Posterior cingulate gyrus (tissue), 11 donors: Measurements from ENCODE around the gene ANKRD55.
"Not testable (repeated sequence)": the region's sequence is repeated elsewhere in the genome, so short reads cannot be mapped to it uniquely, and the experiment has no call there.

Source experiments
- DNase-seq, 10 donors: peaks; one replicate each; pipeline versions ENCODE4 v3.0.0 to v3.0.0-alpha.2; 2020 to 2021; ENCODE audit warnings: mixed read lengths in 3 of 10
- intact Hi-C: fragments of 100-400 bp; cut with DNase I; formaldehyde crosslinking; loops from one replicate; pipeline ENCODE4 v1.15.1; 2023

Gene ANKRD55

DNA sequence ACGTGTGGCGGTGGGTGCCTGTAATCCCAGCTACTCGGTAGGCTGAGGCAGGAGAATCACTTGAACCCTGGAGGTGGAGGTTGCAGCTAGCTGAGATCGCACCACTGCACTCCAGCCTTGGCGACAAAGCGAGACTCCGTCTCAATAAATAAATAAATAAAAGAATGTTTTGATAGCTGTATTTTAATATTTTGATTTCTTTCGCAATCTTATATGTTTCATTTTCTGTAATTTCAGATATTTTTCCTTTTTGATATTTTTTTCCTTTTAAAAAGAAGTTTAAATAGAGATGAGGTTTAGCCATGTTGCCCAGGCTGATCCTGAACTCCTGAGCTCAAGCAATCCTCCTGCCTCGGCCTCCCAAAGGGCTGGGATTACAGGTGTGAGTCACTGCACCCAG is 82.4 kb downstream of the ANKRD55 start:
- intact Hi-C loops, DNase-seq: not testable (repeated sequence)

DNA sequence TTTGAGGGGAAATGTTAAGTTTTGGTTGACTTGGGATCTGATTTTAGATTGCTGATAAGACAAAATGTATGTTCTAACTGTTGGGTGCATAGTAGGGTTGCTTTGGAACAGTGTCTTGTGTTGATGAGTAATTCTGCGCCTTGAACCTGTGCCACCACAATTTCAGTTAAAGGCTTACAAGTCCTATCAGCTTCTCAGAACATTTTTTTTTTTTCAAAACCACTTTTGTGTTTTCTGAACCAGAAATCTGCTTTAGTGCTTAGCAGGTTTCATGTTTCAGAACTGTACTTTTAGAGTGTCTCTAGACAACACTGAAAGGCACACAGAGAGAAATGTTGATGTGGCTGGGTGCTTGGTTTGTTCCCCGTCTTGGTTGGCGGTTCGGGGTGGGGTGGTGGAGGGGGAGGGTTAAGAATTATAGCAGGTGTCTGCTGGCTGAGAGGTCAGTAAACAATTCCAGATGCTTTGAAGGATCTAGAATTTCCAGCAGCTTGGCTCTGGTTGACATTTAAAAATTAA is 84.6 kb downstream of the ANKRD55 start:
- intact Hi-C loops = no loop called here
- no peak for DNase-seq

DNA sequence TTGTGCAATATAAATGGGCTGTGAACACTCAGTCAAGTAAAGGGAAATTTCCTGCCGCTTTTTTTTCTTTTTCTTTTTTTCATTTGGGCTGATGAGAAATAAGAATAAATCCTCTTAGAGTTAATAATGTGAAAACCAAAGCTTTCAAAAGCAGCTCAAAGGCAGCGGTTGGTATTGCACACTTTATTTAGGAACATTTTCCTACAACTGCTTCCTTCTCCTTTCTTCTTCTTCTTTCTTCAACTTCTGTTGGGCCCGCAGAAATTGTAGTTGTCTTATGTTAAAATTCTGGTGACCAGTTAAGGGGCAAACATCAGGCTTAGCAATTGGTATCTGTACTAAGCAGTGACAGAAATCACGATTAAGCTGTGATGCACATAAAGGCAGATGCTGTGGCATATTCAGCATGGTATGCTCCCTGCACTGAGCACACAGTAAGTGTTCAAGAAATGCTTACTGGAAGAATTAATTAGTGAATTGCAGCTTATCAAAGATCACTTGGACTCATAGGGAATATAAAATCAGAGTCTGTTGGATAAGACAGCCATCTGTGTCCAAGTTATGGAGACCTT is 85.4 kb downstream of the ANKRD55 start:
- intact Hi-C loops = no loop called here
- DNase-seq = no peak

DNA sequence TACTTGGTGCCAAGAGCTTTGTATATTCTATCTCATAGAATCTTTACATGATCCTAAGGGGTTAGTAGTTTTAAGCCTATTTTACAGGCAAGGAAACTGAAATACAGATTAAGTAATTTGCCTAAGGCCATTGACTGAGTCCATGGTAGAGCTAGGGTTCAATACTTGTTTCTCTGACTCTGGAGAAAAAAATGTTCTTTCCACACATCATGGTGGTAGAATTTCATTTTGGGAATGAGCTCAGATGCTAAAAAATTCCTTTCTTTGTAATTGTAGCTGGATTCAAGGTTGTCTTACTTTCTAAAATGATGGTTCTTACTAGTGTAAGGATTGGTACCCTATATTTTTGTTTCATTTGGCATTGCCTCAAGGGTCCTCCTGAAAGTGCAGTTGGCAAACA is 86.0 kb downstream of the ANKRD55 start:
- intact Hi-C loops = no loop called here

DNA sequence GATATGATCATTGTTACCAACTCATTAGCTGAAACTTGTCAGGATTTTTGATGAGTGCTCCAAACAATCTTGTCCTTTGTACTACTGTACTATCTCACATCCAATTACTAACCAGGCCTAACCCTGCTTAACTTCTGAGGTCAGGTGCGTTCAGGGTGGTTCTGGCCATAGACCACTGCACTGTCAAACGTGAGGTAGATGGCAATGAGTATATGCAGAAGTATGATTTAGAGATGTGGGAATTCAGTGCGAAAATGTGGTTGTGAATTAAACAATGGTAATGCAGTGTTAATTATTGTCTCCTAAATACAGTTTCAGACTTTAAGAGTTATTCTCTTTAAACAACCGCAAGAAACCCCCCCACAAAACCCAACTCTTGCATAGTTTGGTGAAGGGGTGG is 86.5 kb downstream of the ANKRD55 start:
- DNase-seq = no peak
- intact Hi-C loops = no loop called here

More for the DNA sequence above, 86.0 kb downstream of the ANKRD55 start:
- DNase-seq = no peak

DNA sequence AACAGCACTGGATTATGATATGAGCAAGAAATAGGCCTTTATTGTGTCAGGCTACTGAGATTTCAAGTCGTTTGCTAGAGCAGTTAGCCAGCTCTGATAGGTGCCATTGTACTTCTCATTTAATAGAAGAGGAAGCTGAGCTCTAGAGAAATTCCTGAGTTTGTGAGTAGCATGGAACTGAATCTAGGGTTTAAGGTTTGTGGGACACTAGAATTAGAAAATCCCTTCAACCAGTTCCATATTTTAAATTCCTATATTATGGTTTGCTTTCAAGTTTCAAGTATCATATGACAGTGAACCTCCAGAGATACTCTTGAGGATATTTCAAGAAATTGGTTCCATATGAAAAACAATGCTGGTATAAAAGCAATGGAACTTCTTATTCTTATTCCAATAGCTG is 87.6 kb downstream of the ANKRD55 start:
- no peak for DNase-seq
- intact Hi-C loops = no loop called here

DNA sequence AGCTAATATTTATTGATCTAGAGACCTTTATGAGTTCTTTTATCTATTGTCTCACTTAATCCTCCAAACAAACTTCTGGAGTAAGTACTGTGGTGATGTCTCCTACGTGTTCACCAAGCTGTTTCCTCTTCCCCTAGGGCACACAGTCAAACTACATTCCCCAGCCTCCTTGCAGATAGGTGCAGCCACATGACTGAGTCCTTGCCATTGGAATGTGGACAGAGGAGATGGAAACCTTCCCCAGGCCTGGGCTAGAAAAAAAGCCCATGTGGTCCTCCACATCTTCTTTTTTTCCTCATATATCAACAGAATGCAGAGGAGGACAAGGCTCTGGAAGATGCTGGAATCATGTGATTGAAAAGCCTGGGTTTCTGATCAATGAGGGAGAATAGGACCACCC is 88.0 kb downstream of the ANKRD55 start:
- no peak for DNase-seq
- intact Hi-C loops = no loop called here

DNA sequence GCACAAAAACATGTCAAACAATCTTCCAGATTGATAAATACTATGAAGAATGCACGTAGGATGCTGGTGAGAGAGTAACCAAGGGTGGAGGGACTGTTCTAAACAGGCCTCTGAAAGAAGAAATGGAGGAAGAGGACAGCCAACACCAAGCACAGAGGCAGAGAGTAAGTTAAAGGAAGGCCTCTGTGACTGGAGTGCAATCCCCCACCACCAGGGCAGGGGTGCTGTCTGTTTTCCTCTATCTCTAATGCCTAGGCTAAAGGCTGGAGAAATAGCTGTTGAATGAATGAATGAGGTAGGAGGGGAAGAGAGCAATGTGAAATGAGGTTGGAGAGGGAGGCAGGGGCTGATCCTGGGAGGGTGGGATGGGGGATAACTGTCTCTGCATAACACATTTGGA is 88.9 kb downstream of the ANKRD55 start:
- DNase-seq = no peak
- intact Hi-C loops = no loop called here

DNA sequence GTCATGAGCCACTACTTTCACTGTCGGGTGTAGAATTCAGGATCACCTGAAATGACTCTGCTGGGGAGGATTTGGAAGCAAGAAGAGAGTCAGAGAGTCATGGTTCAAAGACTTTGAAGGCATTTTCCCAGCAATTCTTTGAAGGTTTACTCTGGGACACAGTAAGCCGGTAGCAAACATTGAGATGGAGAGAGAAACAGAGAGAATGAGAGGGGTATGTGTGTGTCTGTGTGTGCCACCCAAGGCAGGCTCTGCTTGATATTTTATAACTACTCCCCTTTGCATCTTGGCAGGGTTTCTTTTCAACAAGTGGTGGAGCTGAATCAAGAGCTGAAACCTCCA is 89.8 kb downstream of the ANKRD55 start:
- intact Hi-C loops = no loop called here
- no peak for DNase-seq

DNA sequence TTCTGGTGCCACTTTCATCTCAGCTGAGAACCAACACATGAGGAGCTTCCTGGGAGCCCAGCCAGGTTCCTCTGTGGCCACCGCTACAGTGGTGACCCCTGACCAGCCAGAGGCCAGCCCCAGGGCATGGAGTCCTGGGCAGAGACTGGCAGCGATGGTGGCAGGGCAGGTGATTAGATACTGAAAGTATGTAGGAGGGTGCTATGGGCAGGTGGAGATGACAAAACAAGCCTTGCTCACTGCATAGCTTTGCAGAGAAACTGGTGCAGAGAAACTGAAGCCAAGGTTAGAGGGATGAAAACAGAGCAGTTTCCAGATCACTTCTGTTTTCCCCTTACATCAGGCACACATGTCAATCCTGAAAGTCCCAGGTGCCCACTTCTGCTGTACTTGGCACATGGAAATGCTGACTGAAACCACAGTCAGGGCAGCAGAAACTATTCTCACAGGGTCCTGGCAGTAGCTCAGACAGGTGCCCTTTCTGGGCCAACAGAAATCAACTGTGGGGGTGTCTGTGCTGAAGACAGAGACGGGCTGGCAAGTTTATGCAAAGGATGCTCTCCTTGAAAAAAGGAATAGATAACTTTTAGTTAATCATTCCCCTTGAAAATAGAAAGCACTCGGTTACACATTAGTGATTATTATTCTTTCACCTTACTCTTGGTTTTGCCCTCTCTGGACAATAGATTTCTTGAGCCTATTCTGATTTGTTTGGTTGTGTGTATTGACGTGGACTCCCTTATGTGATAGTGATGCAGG is 90.3 kb downstream of the ANKRD55 start:
- intact Hi-C loops = no loop called here
- no peak for DNase-seq

DNA sequence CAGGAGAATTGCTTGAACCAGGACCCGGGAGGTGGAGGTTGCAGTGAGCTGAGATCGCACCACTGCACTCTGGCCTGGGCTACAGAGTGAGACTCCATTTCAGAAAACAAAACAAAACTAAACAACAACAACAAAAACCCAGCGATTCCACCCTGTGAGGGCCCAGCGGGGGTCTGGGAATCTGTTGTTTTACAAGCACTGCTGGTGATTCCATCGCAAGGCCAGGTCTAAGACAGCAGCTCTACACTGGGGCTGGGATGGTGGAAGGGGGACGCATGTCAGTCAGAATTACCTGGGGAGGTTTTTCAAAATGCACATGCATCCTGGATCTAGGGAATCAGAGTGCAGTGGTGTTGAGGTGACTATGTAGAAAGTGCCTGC is 90.9 kb downstream of the ANKRD55 start:
- intact Hi-C loops = no loop called here
- no peak for DNase-seq

DNA sequence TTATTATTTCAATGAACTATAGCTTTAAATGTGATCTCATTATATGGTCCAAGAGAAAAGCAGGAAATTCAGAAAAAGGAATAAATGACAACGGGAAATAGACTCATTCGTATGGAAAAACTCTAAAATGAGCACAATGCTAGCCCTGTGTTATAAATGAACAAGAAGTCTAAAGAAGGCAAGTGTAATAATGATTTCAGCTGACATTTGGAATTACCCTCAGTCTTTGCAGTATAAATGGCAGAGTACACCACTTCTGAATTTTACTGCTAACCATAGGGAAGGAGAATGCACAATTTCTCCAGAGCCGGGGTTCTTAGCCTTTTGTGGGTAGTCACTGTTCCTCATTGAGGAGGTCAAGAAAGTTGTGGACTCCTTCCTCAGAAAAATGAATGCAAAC is 93.1 kb downstream of the ANKRD55 start:
- intact Hi-C loops = no loop called here
- DNase-seq = no peak

DNA sequence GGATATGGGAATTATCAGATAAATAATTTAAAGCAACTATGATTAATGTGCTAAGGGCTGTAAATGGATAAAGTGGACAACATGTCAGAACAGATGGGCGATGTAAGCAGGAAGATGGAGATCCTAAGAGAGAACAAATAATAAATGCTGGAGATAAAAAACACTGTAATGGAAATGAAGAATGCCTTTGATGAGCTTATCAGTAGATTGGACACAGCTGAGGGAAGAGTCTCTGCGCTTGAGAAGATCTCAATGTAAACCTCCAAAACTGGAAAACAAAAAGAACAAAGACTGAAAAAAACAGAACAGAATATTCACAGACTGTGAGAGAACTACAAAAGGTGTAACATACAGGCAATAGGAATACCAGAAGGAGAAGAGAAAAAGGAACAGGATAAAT is 102.5 kb downstream of the ANKRD55 start:
- no peak for DNase-seq
- intact Hi-C loops = no loop called here

DNA sequence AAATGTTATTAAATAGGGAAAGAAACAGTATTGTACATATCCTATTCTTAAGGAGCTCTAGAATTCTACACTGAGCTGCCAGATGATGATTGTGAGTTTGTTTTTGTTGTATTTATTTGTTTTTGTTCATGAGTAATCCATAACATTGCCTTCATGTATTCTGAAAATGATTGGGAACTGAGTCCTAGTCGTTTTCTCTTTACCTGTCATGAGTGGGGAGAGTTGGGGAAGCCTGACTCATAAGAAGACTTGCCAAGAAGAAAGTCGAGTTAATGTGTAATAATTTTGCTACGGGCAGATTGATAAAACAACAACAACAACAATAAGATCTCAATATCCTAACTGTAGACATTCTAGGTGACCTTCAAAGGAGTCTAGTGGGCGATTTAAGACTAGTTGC is 103.8 kb downstream of the ANKRD55 start:
- intact Hi-C loops = no loop called here
- DNase-seq = no peak

DNA sequence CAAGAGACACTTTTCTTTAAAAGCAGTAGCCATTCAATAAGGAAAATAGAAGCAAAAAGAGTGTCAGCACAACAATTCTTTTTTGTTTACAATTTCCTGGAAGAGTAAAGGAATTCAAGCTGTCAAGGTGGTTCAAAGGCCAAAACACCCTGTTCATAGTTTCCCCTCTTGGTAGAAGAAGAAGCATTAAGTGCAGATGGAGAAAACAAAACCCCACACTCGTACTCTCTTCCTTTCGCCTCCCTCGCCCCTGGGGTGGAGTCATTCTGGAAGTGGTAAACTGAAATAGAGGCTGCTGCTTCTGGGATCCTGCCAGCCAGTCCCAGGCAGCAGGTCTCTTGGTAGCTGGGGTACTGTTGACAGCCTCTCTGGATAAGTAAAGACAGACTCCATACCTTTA is 105.0 kb downstream of the ANKRD55 start:
- DNase-seq = no peak
- intact Hi-C loops = no loop called here

DNA sequence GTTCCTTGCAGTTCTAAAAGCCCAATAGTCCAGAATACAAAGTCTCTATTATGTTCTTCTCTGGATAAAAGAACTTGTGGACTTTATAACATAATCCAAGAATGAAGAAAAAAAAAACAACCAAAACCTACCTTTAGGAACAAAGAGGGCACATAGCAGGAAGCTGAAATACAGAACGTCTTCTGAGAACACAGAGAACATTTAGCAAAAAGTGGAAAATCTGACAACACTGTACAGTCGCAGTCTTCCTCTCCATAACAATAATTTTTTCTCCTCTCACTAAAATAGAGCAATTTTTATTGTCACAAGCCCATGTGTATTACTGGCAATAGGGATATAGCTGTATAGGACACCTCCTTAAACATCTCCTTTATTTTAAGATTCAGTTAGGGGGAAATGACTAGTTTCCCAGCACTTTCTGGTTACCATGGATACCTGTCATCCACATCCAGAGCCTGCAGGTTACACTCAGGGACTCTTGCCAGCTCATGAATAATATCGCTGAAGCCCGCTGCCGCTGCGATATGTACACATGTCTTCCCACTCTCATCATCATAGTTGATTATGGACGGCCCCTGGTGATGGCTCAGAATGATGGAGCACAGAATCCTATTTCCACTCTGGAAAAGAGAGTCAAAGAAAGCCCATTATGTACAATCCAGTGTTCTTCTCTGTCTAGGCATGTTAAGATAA is 106.5 kb downstream of the ANKRD55 start:
- peak in 1 of 10 donors; percentile 4 for DNase-seq
- intact Hi-C loops = no loop called here

DNA sequence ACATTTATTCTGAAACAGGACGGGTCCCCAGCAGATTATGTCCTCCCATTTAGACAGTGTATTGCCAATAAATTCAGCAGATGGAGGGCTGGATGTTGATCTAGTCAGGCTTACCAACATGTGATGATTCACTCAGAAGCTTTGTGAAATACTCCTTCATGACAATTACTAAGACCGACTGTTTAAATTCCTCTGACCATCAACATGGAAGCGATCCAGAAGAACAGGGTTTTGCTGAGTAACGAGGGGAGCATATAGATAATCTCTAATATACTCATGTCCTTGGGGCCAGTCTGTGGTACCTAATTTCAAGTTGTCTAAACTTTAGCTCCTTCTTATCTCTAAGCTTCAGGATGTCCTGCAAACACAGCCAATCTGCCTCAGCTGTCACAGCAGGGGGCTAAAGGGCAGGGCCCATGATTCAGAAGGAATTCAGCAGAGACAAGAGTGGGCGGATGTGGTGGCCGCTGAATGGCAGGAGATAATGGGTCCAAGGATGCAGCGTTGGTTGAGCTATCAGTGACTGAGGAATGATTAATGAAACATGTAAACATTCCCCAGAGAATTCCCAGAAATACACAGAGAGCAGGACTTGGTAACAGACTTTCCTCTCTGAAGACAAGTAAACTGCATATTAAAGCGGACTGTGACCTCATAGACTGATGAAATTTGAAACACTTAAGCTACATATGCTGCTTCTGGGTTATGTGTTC is 109.4 kb downstream of the ANKRD55 start:
- DNase-seq = no peak

DNA sequence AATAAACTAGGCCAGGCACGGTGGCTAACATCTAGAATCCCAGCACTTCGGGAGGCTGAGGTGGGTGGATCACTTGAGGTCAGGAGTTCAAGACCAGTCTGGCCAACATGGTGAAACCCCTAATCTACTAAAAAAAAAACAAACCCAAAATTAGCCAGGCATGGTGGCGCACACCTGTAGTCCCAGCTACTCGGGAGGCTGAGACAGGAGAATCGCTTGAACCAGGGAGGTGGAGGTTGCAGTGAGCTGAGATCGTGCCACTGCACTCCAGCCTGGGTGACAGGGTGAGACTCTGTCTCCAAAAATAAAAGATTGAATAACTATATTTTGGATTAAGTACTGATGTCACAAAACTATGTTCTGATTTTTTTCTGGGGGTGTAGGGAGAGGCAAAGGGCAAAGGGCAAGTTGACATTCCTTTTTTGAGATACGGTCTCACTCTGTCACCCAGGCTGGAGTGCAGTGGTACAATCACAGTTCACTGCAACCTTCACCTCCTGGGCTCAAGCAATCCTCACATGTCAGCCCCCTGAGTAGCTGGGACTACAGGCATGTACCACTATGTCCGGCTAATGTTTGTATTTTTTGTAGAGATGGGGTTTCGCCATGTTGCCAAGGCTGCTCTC is 110.7 kb downstream of the ANKRD55 start:
- DNase-seq, intact Hi-C loops: not testable (repeated sequence)

More for the DNA sequence above, 109.4 kb downstream of the ANKRD55 start:
- intact Hi-C loops = no loop called here

DNA sequence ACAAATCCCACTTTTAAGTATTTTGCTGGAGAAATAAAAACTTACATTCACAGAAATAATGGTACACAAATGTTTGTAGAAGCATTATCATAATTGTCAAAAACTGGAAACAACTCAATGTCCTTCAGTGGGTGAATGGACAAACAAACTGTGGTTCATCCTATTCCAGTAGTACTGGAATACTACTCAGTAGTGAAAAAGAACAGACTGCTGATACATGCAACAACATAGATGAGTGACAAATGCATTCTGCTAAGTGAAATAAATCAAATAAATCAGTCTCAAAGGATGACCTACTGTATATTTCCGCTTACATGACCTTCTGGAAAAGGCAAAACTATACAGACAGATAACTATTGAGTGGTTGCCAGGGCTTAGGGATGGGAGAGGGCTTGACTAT is 114.1 kb downstream of the ANKRD55 start:
- intact Hi-C loops = no loop called here
- no peak for DNase-seq

DNA sequence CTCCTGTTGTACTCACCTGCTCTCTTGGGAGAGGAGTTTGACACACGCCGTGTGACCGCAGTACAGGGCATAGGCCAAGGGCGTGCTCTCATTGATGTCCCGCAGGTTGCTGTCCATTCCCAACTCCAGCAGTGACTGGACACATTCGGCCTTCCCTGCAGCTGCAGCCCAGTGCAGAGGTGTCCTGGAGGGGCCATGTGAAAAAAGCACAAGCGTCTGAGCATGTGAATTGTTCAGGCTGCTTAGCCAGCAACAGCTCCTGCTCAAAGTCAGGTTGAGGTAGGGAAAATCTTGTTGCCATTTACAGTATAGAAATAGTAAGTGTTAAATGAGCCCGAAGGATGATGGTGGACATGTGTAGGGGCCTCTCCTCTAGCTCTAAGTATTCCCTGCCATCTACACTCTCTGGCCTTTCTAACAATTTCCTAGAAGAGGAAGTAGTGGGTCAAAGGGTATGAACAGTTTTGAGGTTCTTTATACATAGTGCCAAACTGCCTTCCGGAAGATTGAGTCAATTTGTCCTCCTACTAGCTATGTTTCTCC is 116.5 kb downstream of the ANKRD55 start:
- no peak for DNase-seq
- intact Hi-C loops = no loop called here
